Endothelial cell of umbilical vein (primary cell): ENCODE data around the gene GPR162. TPM values are rescaled to one million over a fixed set of nuclear protein-coding genes. Genes with fewer than 3 reads are reported as not detected.

Experiments used
- BruUV-seq: library from RNA; stranded (reverse); fragments of 400-500 nt; replicated peaks from 2 replicates; lab custom pipeline; 2021; lab: Mats Ljungman, UMichigan
- CTCF ChIA-PET: fragments of 300-600, 350-600 bp; sonication (Branson Sonifier 250); formaldehyde crosslinking; loops from one replicate; lab custom pipeline; 2021; ENCODE audit warnings: antibody characterized with exemption, inconsistent platforms; lab: Charles Lee
- POLR2A ChIA-PET: fragments of 300-600, 350-600 bp; sonication (Branson Sonifier 250); formaldehyde crosslinking; loops from one replicate; lab custom pipeline; 2021; ENCODE audit warnings: antibody characterized with exemption, inconsistent platforms; lab: Charles Lee
- DNase-seq: peaks from one replicate; pipeline ENCODE4 v3.0.0-alpha.2; 2011; ENCODE audit warnings: low read depth, low spot score
- FAIRE-seq: peaks from 2 replicates; lab custom pipeline; 2011; peaks lifted over from hg19 to GRCh38; lab: Jason Lieb, UNC
- H2AFZ ChIP-seq: 2 replicates; pipeline ENCODE4 v1.6.0; 2012; ENCODE audit warnings: low read depth, low read length, control low read depth, inconsistent platforms
- H3K27ac ChIP-seq: 2 replicates; pipeline ENCODE4 v1.5.1; 2011; ENCODE audit warnings: low read depth, mild to moderate bottlenecking, control low read depth, low read length, moderate library complexity; ENCODE audit not compliant: insufficient read depth
- H3K27me3 ChIP-seq, 2 experiments: 2 replicates each; pipeline versions ENCODE4 v1.6.0 to v1.6.1; 2011; ENCODE audit warnings: low read length in 2 of 2, mixed read lengths in 1 of 2; ENCODE audit not compliant: control insufficient read depth in 2 of 2, insufficient read depth in 2 of 2
- H3K36me3 ChIP-seq, 2 experiments: 2 replicates in 1 of 2; 3 replicates in 1 of 2; pipeline ENCODE4 v1.5.1; 2011; ENCODE audit warnings: low read length in 2 of 2, mild to moderate bottlenecking in 1 of 2, moderate library complexity in 1 of 2; ENCODE audit not compliant: control insufficient read depth in 2 of 2, insufficient read depth in 2 of 2; ENCODE audit errors: extremely low read depth in 1 of 2
- H3K4me1 ChIP-seq: 3 replicates; pipeline ENCODE4 v1.5.1; 2011; ENCODE audit warnings: mild to moderate bottlenecking, low read length; ENCODE audit not compliant: control insufficient read depth, insufficient read depth; ENCODE audit errors: extremely low read depth
- H3K4me2 ChIP-seq: 2 replicates; pipeline ENCODE4 v1.6.1; 2011; ENCODE audit warnings: low read length, control low read depth, mixed read lengths; ENCODE audit not compliant: insufficient read depth
- H3K4me3 ChIP-seq, 3 experiments: fragments of 200-600 bp in 1 of 3; sonication (generic), shearing (Covaris generic) in 1 of 3; replicated peaks in 1 of 3; 2 replicates each; pipeline ENCODE4 v1.5.1; 2011 to 2016; ENCODE audit warnings: control low read depth in 3 of 3, low read length in 3 of 3, mild to moderate bottlenecking in 2 of 3, inconsistent platforms in 1 of 3, low read depth in 1 of 3, moderate library complexity in 1 of 3; ENCODE audit not compliant: insufficient read depth in 1 of 3
- H3K79me2 ChIP-seq: 2 replicates; pipeline ENCODE4 v1.6.0; 2012; ENCODE audit warnings: low read length, inconsistent platforms; ENCODE audit not compliant: control insufficient read depth, insufficient read depth
- H3K9ac ChIP-seq: replicated peaks from 2 replicates; pipeline ENCODE3; 2011; ENCODE audit warnings: low read length, control low read depth; ENCODE audit not compliant: insufficient read depth; ENCODE audit errors: extremely low read depth
- H3K9me1 ChIP-seq: replicated peaks from 3 replicates; pipeline ENCODE4 v1.6.0; 2011; ENCODE audit warnings: mild to moderate bottlenecking, low read length; ENCODE audit not compliant: control insufficient read depth, insufficient read depth; ENCODE audit errors: extremely low read depth
- H3K9me3 ChIP-seq: replicated peaks from 2 replicates; pipeline ENCODE4 v1.5.1; 2012; ENCODE audit warnings: low read length, inconsistent platforms; ENCODE audit not compliant: control insufficient read depth, insufficient read depth
- H4K20me1 ChIP-seq: replicated peaks from 2 replicates; pipeline ENCODE3; 2011; ENCODE audit warnings: mild to moderate bottlenecking, low read length; ENCODE audit not compliant: control insufficient read depth, insufficient read depth; ENCODE audit errors: extremely low read depth
- EZH2 ChIP-seq: IDR thresholded peaks from 2 replicates; pipeline ENCODE4 v1.6.1; 2012; ENCODE audit warnings: borderline replicate concordance, low read depth, mild to moderate bottlenecking, moderate library complexity, low read length, inconsistent platforms; ENCODE audit not compliant: severe bottlenecking
- FOS ChIP-seq: IDR thresholded peaks from 2 replicates; pipeline ENCODE4 v1.6.1; 2011; ENCODE audit warnings: mild to moderate bottlenecking, low read length, moderate library complexity, borderline replicate concordance; ENCODE audit not compliant: insufficient read depth
- GATA2 ChIP-seq: IDR thresholded peaks from 2 replicates; pipeline ENCODE4 v1.7.0; 2011; ENCODE audit warnings: low read depth, mild to moderate bottlenecking, moderate library complexity, mixed read lengths, low read length; ENCODE audit not compliant: insufficient read length, insufficient read depth
- JUN ChIP-seq: IDR thresholded peaks from 2 replicates; pipeline ENCODE4 v1.6.1; 2011; ENCODE audit warnings: borderline replicate concordance, low read depth; ENCODE audit not compliant: insufficient read length, insufficient read depth
- MYC ChIP-seq: IDR thresholded peaks from one replicate; pipeline ENCODE4 v1.6.1; 2011; ENCODE audit warnings: mild to moderate bottlenecking, low read depth, low read length
- POLR2A ChIP-seq: IDR thresholded peaks from 2 replicates; pipeline ENCODE4 v1.6.1; 2012; ENCODE audit warnings: low read depth, mild to moderate bottlenecking, control low read depth, low read length
- POLR2AphosphoS5 ChIP-seq: IDR thresholded peaks from 2 replicates; pipeline ENCODE4 v1.6.1; 2012; ENCODE audit warnings: low read depth, mild to moderate bottlenecking, control low read depth, low read length, moderate library complexity; ENCODE audit not compliant: insufficient read depth
- dilution Hi-C: fragments of 300-500 bp; cut with MboI; formaldehyde crosslinking; loops from one replicate; pipeline ENCODE4 v1.15.0; 2019; ENCODE audit warnings: low sequenced_read_pairs; ENCODE audit not compliant: extremely low pct_ligation_motif_present
- intact Hi-C: fragments of 100-400 bp; cut with micrococcal nuclease; formaldehyde crosslinking; loops from one replicate; pipeline ENCODE4 v1.10.0; 2022
- polyA plus RNA-seq, 4 experiments: library from polyadenylated mRNA; depleted of rRNA in 3 of 4; stranded (reverse) in 3 of 4; unstranded in 1 of 4; fragments of >200 nt; gene quantifications; 2 replicates each; pipeline versions ENCODE4 v1.2.1 to v1.2.3, GENCODE V29; 2011 to 2012; ENCODE audit warnings: missing spikeins in 1 of 4
- total RNA-seq: library from RNA; stranded (reverse); gene quantifications from 2 replicates; pipeline ENCODE4 v1.2.3, GENCODE V29; 2021
- TF ChIP-seq, protein P1 (sequence below): IDR thresholded peaks from 2 replicates; pipeline ENCODE4 v1.6.1; 2011; ENCODE audit not compliant: insufficient read depth, insufficient read length
- TF ChIP-seq, protein P2 (sequence below), 2 donors: IDR thresholded peaks; 1 replicate in 1 of 2; 2 replicates in 1 of 2; pipeline ENCODE4 v1.5.1; 2011; ENCODE audit warnings: low read length in 2 of 2, mild to moderate bottlenecking in 2 of 2, moderate library complexity in 2 of 2, control low read depth in 1 of 2, inconsistent platforms in 1 of 2, low read depth in 1 of 2; ENCODE audit not compliant: insufficient read depth in 1 of 2; ENCODE audit errors: extremely low read depth in 1 of 2

The GPR162 gene
- total and polyA plus RNA-seq, 2 donors (not counting 3 experiments of a cell fraction or from before 2014, with no cell fraction given) = 9.7 to 13.7 TPM

DNA sequence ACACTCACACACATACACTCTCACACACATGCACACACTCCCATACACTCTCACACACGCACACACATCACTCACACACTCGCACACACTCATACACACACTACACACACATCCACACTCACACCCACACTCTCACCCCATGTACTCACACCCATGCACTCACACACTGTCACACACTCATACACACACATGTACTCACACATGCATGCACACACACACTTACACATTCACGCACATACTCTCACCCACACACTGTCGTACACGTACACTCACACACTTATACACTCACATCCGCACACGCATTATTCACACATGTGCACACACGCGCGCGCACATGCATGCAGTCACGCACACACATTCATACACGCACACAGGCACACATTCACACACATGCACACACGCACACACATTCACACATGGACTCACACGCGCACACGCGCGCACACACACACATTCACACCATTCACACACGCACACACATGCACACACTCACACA lies 3.9 kb upstream of the GPR162 start:
- Histone ChIP-seq H3K36me3 (no peaks in the 10 kb centered on the region), H3K27me3 (peaks cover 3 to 5% of the 10 kb centered on the region in 2 experiments), H3K4me3 (no peak overlapping the region), H3K9me3 (no peaks in the 10 kb centered on the region), H3K79me2 (no peaks in the 10 kb centered on the region), H3K4me2 (no peak overlapping the region), H3K4me1 (peaks cover 12% of the 10 kb centered on the region), H3K9me1 (no peaks in the 10 kb centered on the region), H4K20me1 (no peaks in the 10 kb centered on the region), H2AFZ (no peak overlapping the region), H3K27ac (no peak overlapping the region), H3K9ac (no peak overlapping the region)
- BruUV-seq = no TSS peak
- dilution Hi-C loops = no loop called here
- FAIRE-seq = no peak
- no peak for TF ChIP-seq POLR2AphosphoS5
- TF ChIP-seq FOS = no peak
- no peak for TF ChIP-seq JUN
- TF ChIP-seq, protein P1, sequence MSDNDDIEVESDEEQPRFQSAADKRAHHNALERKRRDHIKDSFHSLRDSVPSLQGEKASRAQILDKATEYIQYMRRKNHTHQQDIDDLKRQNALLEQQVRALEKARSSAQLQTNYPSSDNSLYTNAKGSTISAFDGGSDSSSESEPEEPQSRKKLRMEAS = no peak
- no peak for TF ChIP-seq POLR2A
- TF ChIP-seq MYC = no peak
- TF ChIP-seq, protein P2, sequence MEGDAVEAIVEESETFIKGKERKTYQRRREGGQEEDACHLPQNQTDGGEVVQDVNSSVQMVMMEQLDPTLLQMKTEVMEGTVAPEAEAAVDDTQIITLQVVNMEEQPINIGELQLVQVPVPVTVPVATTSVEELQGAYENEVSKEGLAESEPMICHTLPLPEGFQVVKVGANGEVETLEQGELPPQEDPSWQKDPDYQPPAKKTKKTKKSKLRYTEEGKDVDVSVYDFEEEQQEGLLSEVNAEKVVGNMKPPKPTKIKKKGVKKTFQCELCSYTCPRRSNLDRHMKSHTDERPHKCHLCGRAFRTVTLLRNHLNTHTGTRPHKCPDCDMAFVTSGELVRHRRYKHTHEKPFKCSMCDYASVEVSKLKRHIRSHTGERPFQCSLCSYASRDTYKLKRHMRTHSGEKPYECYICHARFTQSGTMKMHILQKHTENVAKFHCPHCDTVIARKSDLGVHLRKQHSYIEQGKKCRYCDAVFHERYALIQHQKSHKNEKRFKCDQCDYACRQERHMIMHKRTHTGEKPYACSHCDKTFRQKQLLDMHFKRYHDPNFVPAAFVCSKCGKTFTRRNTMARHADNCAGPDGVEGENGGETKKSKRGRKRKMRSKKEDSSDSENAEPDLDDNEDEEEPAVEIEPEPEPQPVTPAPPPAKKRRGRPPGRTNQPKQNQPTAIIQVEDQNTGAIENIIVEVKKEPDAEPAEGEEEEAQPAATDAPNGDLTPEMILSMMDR (IDR thresholded peaks at IDR 0.05; ENCODE audit: extremely low read depth in 1 of 2, insufficient read depth in 1 of 2, low read depth in 1 of 2, low read length in 2 of 2) = no peak
- no peak for TF ChIP-seq GATA2
- TF ChIP-seq EZH2 = no peak
- intact Hi-C loops = no loop called here
- ChIA-PET CTCF (no interaction called here), POLR2A (no interaction called here)
- no peak for DNase-seq
